Brain microvascular endothelial cell (primary cell): ENCODE measurements around the gene ALKBH3.

Experiments
- DNase-seq: peaks from one replicate; pipeline ENCODE4 v3.0.0-alpha.2; 2020
- H3K27ac ChIP-seq: fragments of 250-450 bp; sonication (Bioruptor Pico); 2 replicates; pipeline ENCODE4 v1.5.1; 2020; ENCODE audit warnings: mild to moderate bottlenecking, moderate library complexity
- H3K27me3 ChIP-seq: fragments of 250-450 bp; sonication (Bioruptor Pico); replicated peaks from 2 replicates; pipeline ENCODE4 v1.5.1; 2020; ENCODE audit warnings: mild to moderate bottlenecking
- H3K36me3 ChIP-seq: fragments of 250-450 bp; sonication (Bioruptor Pico); replicated peaks from 2 replicates; pipeline ENCODE4 v1.5.1; 2020; ENCODE audit warnings: mild to moderate bottlenecking
- H3K4me3 ChIP-seq: 2 replicates; pipeline ENCODE4 v1.5.1; 2011; ENCODE audit warnings: low read depth, mild to moderate bottlenecking, control low read depth, low read length, moderate library complexity
- in situ Hi-C: cut with HindIII; loops from 2 replicates; pipeline ENCODE4 v1.10.0; 2017; ENCODE audit warnings: low sequenced_read_pairs, low pct_ligation_motif_present
- TF ChIP-seq, protein P1 (sequence below): IDR thresholded peaks from 2 replicates; pipeline ENCODE4 v1.5.1; 2011; ENCODE audit warnings: low read depth, mild to moderate bottlenecking, moderate library complexity, low read length, control low read depth, inconsistent platforms; ENCODE audit errors: missing control alignments

Gene ALKBH3

GRCh38 chr11:43895601-43896000, 15.0 kb downstream of the ALKBH3 start:
- in situ Hi-C loops, result no loop called here
- TF ChIP-seq, protein P1, sequence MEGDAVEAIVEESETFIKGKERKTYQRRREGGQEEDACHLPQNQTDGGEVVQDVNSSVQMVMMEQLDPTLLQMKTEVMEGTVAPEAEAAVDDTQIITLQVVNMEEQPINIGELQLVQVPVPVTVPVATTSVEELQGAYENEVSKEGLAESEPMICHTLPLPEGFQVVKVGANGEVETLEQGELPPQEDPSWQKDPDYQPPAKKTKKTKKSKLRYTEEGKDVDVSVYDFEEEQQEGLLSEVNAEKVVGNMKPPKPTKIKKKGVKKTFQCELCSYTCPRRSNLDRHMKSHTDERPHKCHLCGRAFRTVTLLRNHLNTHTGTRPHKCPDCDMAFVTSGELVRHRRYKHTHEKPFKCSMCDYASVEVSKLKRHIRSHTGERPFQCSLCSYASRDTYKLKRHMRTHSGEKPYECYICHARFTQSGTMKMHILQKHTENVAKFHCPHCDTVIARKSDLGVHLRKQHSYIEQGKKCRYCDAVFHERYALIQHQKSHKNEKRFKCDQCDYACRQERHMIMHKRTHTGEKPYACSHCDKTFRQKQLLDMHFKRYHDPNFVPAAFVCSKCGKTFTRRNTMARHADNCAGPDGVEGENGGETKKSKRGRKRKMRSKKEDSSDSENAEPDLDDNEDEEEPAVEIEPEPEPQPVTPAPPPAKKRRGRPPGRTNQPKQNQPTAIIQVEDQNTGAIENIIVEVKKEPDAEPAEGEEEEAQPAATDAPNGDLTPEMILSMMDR, result no peak
- peaks cover 40% of the 10 kb centered on the region for H3K36me3 ChIP-seq
- H3K27me3 ChIP-seq, result no peaks in the 10 kb centered on the region
- H3K4me3 ChIP-seq, result no peak overlapping the region
- no peak for DNase-seq
- H3K27ac ChIP-seq, result no peak overlapping the region

DNA sequence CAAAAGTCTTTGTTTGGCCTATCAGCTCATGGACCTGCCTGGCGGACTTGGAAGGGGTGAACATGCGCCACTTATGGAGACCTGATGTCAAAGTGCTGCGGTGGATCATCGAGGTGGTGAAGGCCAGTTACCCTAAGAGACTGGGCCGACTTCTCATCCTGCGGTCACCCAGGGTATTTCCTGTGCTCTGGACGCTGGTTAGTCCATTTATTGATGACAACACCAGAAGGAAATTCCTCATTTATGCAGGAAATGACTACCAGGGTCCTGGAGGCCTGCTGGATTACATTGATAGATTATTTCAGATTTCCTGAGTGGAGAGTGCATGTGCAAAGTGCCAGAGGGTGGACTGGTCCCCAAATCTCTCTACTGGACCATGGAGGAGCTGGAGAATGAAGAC, 17.9 kb downstream of the ALKBH3 start:
- Histone ChIP-seq H3K27ac (no peak overlapping the region), H3K27me3 (no peaks in the 10 kb centered on the region), H3K4me3 (no peak overlapping the region), H3K36me3 (peaks cover 20% of the 10 kb centered on the region)
- DNase-seq, result no peak
- in situ Hi-C loops, result no loop called here
- TF ChIP-seq, protein P1, result no peak

- no peaks in the 10 kb centered on the region for H3K27me3 ChIP-seq
- in situ Hi-C loops, result no loop called here
- TF ChIP-seq, protein P1, result no peak
- DNase-seq, result no peak
- no peak overlapping the region for H3K27ac ChIP-seq
- H3K36me3 ChIP-seq, result peaks cover 18% of the 10 kb centered on the region
- H3K4me3 ChIP-seq, result no peak overlapping the region
Measured at GRCh38 chr11:43899094-43899493, 18.5 kb downstream of the ALKBH3 start.

- Histone ChIP-seq H3K36me3 (peaks cover 15% of the 10 kb centered on the region), H3K4me3 (no peak overlapping the region), H3K27ac (no peak overlapping the region), H3K27me3 (no peaks in the 10 kb centered on the region)
- in situ Hi-C loops, result loop anchor here (25.0 kb wide), 1 partner anchor 136 kb away; the partner anchor contains the start of gene ACCSL
- DNase-seq, result no peak
- TF ChIP-seq, protein P1, result no peak
Measured at GRCh38 chr11:43901551-43901950, 20.9 kb downstream of the ALKBH3 start.

DNA sequence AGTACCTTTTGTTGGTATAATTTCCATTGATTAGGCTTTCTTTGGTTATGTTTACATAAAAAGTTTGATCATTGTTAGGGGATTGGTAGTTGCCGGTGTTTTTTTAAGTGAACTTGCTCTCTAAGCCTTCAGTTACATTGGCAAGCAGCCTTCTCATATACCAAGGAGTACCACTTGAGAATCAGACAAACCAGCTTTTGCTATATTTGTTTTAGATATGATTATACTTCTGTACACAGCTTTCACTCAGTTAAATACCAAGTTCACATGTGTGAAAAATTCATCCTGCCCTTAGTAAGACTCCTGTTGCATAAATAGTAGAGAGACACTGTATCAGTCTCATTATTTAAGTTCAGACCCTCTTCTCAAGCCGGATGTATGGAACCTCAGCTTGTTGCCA, 22.4 kb downstream of the ALKBH3 start:
- no peak for DNase-seq
- Histone ChIP-seq H3K36me3 (peaks cover 11% of the 10 kb centered on the region), H3K27me3 (no peaks in the 10 kb centered on the region), H3K4me3 (no peak overlapping the region), H3K27ac (no peak overlapping the region)
- TF ChIP-seq, protein P1, result no peak
- in situ Hi-C loops, result loop anchor here (25.0 kb wide), 1 partner anchor 134 kb away; the partner anchor contains the start of gene ACCSL

- H3K27me3 ChIP-seq, result no peaks in the 10 kb centered on the region
- no peak overlapping the region for H3K27ac ChIP-seq
- TF ChIP-seq, protein P1, result no peak
- peaks cover 11% of the 10 kb centered on the region for H3K36me3 ChIP-seq
- no peak for DNase-seq
- no peak overlapping the region for H3K4me3 ChIP-seq
- in situ Hi-C loops, result loop anchor here (25.0 kb wide), 1 partner anchor 133 kb away; the partner anchor contains the start of gene ACCSL
Measured at GRCh38 chr11:43903969-43904368, 23.3 kb downstream of the ALKBH3 start.
